NCI-H1048 (cell line): ENCODE measurements around the gene PWWP2B.
"Not testable (repeated sequence)": the region's sequence is repeated elsewhere in the genome, so short reads cannot be mapped to it uniquely, and the experiment has no call there.

Experiments used
- DNase-seq: peaks from one replicate; lab custom pipeline; 2025; lab: John Stamatoyannopoulos, UW

Gene PWWP2B

DNA sequence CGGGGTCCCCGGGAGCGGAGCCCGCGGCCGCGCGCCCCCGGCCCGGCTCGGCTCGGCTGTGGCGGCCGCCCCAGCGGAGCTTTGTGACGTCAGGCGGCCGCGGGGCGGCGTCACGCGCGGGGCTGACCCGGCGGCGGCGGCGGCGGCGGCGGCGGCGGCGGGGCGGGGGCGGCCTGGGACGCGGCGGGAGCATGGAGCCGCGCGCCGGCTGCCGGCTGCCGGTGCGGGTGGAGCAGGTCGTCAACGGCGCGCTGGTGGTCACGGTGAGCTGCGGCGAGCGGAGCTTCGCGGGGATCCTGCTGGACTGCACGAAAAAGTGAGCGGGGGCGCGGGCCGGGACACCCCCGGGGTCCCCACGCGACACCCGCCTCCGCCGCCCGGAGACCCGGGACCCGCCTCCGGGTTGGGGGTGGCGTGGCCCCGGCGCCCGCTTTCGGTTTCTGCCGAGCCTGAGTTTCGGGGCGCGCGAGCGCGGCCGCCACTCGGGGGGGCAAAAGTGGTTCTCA is at the start of gene PWWP2B:
Gene PWWP2B (plus strand): TSS at position 165 of the 506 bp plus-strand sequence. CDS start 27 bp downstream, at position 192.
- no peak for DNase-seq

GRCh38 chr10:132347211-132347930 is 49.6 kb upstream of the PWWP2B start:
- no peak for DNase-seq

- no peak for DNase-seq
Measured at GRCh38 chr10:132347931-132348267, 49.1 kb upstream of the PWWP2B start.

DNA sequence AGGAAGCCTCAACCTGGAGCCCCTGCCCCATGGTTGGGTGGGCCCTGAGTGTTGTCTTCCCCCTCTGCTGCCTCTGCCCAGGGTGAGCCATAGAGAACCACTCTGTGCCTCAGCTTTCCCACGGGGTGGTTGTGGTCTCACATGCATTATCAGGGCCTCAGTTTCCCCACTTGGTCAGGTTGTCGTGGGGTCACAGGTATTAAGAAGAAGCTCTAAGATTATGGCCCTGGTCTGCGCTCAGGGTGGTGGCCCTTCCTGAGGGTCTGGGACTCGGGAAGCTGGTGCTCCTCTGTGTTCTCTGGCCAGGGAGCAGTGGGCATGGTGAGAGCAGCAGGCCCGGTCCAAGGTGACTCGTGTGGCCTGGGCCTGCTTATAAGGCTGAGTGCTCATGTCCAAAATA is 47.2 kb upstream of the PWWP2B start:
- no peak for DNase-seq

GRCh38 chr10:132350391-132350790 is 46.6 kb upstream of the PWWP2B start:
- no peak for DNase-seq

DNA sequence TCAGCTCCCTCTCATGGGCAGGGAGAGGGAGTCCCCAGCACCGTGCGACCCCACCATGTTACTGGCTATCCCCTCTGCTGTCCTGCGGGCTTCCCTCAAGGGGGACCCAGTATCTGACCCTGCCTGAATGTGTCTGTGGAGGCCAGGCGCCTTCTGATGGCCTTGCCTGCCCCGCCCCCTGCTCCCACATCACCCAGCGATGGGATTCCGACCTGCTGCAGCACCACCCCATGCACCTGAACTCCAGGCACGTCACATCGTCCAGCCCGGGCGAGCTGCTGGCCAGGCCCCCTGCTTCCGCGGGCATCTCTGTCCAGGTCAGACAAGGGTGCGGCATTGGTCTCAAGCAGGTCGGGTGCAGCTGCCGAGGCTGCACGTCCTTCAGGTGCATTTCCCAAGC is 46.1 kb upstream of the PWWP2B start:
- DNase-seq, result no peak

DNA sequence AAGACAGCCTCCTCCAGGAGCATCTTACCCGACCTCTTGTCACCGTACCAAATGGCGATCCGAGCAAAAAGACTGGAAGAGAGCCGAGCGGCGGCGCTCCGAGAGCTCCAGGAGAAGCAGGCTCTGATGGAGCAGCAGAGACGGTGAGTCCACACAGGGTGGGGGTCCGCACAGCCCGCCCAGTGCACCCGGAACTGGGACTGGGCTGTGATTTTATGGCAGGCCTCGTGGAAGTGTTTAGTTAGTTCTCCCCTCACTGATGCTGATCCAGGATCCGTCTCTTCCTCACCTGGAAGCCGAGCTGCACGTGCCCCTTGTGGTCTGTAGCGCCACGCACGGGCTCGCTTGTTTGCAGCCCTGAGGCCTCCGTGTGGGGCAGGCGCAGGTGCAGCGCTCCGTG is 45.4 kb upstream of the PWWP2B start:
- no peak for DNase-seq

GRCh38 chr10:132352462-132353308 is 44.3 kb upstream of the PWWP2B start:
- not testable (repeated sequence) for DNase-seq

DNA sequence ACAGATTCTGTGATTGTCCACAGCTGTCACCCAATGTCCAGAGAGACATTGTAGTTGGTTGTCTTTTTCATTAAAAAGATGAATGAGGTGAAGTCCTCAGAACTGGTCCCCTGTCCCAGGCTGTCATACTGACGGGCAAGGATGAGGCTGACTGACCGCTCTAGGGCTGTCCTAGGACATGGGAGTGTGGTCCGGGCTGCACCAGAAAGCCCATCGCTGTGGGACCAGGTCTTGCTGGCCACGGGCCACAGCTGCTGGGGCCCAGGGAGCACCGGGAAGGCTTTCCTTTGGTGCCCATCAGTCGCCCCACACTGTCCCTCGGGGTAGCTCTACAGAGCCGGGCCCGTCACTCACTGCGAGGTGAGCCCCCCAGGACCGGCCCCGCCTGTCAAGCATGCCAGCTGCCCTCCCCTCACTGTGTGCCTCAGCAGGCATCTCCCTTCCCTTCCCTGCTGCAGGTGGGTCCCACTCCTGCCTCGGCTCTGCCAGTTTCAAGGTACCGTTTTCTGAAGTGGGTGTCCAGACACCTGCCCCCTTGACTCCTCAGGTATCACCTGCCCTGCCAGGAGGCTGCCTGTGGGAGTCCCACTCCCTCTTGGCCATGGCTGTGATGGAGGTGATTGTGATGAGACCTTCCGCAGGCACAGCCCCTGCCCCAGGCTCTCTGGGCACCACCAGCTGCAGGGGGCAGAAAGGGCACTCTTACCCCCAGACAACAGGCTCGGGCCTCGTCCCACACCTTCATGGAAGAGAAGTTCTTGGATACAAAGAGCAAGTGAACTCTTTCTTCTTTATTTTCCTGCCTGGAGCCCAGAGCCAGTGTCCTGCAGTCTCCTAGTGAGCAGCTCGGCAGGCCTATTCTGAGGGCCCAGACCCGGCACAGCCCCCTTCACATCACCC is 43.3 kb upstream of the PWWP2B start:
- DNase-seq, result no peak

DNA sequence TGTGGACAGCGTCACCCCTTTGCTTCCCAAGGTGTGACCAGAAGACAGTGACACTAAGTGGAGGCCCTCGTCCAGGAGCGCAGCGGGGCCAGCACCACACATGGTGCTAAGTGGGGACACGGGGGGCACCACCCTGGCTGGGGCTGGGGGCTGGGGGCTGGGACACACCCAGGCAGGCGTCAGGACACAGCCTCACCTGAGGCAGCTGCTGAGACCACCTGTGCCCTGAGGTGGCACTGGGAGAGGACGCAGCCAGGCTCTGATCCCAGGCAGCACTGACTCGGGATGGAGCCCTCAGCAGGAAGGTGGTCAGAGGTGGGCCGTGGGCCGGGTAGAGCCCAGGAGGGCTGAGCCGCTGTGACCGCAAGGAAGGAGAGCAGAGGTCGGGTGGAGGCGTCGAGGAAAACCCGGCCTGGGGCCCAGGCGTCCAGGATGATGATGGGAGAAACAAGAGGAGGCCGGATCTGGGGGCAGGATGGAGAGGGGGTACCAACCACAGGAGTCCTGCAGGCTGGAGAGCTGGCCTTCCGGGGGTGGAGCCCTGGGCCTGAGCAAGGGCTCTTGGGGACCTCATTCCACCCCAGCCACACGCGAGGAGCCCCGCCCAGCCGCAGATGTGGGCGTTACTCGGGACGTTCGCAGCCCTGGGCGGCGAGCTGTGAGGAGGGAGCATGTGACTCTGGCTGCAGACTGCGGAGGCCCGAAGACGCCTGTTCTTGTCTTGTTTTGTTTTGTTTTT is 42.5 kb upstream of the PWWP2B start:
- no peak for DNase-seq

DNA sequence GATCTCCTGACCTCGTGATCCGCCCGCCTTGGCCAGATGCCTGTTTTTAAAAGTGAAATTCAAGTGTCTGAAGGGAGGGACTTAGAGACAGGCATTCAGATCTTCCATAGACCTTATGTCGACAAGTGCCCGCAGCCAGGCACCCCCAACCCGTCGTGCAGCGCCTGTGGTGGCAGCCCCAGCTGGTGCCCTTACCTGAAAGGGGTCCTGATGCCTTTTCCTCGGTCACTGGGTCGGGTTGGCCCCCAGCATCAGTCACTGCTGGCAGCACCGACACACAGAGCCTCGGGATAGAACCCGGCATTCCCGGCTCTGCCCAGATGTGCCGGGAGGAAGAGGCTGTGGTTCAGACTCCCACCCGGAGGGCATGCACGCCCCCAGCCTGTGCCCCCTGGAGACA is 41.7 kb upstream of the PWWP2B start:
- no peak for DNase-seq

DNA sequence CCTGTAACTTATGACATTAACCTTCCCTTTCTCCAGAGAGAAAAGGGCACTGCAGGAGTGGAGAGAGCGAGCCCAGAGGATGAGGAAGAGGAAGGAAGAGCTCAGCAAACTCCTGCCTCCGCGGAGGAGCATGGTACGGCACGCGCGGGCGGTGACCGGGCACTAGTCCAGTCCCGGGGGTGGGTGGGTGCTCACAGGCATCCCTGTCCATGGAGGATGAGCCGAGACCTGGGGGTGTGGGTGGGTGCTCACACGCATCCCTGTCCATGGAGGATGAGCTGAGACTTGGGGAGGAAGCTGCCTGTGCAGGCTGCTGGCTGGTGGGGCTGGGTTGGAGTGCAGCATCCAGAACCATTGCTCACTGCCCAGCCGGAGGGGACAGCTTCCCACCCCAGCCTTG is 41.2 kb upstream of the PWWP2B start:
- no peak for DNase-seq

GRCh38 chr10:132356621-132357195 is 40.3 kb upstream of the PWWP2B start:
- no peak for DNase-seq

DNA sequence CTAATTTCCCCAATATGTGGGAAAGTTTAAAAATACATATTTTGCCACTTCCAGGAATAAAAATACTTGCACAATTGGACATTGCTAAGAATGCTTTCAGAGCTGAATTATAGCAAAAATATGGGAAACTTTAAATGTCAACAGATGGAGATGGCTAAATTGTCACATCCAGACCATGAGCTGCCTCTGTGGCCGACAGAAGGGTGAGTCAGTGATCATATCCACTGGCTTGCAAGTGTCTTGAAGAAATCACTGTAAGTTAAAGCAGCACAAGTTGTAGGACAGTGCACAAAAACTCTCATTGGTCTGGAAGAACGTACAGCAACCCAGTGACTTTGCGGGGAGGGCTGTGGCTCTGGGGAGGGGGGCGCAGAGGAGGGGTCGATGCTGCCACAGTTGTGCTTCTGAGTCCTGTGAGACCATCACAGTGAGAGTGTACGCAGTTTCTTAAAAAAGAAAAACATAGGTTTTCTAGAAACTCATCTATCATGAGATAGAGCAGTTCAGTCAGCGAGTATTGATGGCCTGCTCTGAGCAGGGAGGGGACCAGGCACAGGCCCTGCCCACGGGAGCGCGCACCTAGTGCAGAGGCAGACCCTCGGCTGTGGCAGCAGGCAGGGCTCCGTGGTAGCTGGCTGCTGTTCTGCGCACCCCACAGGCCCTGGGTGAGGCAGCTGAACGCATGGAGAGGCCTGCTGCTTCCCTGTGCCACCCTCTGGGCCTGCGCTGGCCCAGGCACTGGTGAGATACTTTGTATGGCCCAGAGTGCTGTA is 39.5 kb upstream of the PWWP2B start:
- DNase-seq, result no peak

GRCh38 chr10:132359305-132360040 is 37.5 kb upstream of the PWWP2B start:
- DNase-seq, result no peak

DNA sequence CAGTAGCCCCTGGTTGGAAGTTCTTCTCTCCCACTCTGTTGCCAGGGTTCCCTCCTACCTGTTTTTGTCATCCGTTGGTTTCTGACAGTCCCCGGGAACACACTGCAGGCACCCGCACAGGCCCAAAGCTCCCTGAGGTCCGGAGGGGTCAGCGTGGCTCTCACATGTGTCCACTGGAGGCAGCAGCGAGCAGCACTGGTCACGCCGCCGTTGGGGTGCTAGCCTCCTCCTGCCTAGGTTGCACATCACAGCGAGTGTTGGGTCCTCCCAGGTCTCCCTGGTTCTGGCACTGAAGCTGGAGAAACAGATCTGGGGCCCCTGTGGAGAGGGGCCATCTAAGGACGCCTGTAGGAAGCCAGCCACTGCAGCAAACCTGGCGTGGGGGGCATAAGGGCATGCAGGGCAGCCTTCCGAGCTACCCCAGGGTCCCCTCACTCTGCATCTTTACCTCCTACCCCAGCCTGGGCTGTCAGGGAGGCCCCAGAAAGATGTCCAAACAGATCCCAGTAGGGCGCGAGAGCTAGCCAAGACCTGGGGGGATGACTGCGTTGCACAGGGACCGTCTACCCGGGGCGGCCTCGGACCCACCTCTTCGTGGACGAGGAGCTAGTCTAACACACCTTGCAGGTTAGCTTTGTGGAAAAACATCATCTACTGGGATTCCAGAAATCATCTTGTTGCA is 36.1 kb upstream of the PWWP2B start:
- no peak for DNase-seq

DNA sequence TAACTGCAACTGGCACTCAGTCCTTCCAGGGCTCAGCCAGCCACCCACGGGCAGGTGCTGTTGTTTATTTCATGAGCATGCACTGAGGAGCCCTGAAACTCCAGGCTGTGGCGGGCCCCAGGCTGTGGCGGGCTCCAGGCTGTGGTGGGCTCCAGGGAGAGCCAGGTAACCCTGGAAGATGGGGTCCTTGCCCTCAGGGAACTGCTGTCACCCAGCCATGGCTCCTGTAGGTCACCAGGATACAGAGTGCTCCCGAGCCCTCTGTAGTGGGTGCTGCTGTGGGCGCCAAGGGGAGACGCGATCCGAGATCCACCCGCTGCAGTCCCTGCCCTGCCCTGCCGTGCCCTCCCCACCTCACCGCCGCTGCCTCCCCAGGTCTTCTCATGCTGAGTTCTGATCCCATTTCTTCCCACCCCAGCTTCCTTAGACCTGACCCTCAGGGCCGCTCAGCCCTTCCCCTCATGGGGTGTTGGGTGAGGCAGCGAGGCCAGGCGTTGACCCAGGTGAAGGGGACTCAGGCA is 35.4 kb upstream of the PWWP2B start:
- DNase-seq, result no peak

GRCh38 chr10:132362151-132362611 is 34.8 kb upstream of the PWWP2B start:
- no peak for DNase-seq

- DNase-seq, result no peak
Measured at GRCh38 chr10:132363376-132363775, 33.6 kb upstream of the PWWP2B start.
